ENCODE results near the gene WDR86.

WDR86 gene

DNA sequence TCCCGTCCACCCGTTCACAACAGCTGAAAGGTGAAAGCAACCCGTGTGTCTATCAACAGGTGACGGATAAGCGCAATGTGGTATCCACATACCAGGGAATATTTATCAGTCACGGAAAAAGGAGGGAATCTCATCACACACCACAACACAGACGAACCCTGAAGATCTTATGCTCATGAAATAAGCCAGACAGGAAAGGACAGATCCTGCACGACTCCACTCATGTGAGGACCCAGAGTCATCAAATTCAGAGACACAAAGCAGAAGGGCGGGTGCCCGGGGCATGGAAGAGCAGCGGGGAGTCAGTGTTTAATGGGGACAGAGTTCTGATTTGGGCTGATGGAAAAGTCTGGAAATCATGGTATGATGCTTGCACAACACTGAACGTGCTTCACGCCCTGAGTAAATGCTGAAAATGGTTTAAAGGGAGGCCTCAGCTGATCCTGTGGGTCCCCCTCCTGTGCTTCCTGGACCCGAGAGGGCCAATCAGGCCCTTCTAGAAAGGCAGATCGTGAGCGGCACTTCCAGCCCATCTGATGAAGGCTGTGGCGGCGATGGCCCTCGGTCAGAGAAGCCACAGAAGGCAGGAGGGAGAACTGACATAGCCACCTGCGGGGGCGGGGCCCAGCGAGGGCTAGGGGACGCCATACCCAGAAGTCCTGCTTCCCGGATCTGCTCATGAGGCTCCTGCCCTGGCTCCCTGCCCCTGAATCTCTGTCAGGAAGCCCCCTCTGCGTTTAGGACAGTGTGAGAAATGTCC lies 19.1 kb downstream of the WDR86 start:
- no peak for DNase-seq

DNA sequence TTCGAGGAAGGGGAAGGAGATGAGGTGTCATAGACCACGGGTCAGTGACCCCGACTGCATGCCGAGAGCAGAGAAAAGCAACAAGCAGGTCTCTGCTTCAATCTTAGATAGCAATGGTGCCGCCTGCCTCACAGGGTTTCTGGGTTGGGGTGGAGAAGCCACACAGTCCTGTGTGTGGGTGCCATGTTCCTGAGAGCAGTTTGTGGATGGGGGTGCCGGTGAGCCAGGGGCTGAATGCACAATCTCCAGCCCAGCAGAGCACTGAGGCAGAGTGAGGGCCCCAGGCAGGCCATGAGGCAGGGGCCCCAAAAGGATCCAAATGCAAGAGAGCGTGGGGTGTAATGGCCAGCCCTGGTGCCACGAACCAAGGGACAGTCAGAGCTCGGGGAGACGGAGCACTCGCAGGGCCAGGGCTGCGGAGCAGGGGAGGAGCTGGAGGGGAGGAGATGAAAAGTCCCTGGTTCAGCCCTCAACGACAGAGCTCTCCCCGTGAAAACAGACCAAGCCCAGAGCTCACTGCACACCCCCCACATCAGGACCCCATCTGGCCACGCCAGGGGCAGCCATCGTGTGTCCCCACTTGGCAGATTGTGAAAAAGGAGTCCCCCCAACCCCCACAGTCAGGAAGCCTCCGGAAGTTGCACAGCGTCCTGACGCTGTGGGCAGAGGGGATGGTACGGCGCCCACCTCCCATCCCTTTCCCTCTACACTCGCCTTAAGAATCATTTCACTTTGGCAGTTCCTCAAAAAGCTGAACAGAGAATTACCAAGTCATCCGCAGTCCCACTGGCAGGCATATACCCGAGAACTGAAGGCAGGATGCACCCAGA lies 19.9 kb downstream of the WDR86 start:
- no peak for DNase-seq

DNA sequence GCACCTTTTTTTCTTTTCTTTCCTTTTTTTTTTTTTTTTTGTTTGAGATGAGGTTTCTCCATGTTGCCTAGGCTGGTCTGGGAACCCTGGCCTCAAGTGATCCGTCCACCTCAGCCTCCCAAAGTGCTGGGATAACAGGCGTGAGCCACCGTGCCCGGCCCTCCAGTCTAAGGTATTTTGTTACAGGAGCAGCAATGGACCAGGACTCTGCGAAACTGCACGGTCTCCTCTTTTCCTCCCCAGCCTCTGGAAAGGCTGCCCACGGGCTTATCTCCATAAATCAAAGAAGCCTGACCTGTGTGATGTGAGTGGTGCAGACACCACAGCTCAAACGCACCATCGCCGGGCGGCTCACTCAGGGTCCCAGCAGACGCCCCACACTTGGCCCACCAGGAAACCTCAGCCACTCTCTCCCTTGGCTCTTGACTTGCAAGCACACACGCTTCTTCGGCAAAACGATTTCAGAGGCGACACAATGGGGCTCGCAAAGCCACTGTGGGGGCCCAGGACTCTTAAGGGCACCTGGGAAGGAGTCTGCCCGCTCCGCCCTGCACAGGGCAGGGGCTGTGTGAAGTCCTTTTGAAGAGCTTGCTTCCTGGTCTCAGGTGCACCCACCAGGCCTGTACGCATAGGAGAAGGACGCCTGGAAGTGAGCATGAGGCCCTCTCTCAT lies 20.6 kb downstream of the WDR86 start:
- DNase-seq, result no peak

GRCh38 chr7:151388430-151388829 lies 21.4 kb downstream of the WDR86 start:
- DNase-seq, result no peak

DNA sequence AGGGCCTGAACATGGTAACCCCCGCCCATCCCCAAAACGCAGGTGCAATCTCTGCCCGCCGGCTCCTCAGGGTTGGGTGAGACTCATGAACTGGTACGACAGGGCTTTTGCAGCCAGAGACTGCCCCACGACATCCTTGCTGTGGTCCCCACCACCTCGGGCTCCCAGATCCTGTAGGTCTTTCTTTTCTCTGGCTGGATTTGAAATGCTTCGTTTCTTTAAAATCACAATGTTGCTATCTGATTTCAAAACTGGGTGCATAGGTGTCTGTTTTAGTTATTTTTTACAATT lies 21.9 kb downstream of the WDR86 start:
- DNase-seq, result no peak

- no peak for DNase-seq
Observed at GRCh38 chr7:151387161-151388006, 22.5 kb downstream of the WDR86 start.

- DNase-seq, result no peak
Observed at GRCh38 chr7:151386301-151387160, 23.3 kb downstream of the WDR86 start.

DNA sequence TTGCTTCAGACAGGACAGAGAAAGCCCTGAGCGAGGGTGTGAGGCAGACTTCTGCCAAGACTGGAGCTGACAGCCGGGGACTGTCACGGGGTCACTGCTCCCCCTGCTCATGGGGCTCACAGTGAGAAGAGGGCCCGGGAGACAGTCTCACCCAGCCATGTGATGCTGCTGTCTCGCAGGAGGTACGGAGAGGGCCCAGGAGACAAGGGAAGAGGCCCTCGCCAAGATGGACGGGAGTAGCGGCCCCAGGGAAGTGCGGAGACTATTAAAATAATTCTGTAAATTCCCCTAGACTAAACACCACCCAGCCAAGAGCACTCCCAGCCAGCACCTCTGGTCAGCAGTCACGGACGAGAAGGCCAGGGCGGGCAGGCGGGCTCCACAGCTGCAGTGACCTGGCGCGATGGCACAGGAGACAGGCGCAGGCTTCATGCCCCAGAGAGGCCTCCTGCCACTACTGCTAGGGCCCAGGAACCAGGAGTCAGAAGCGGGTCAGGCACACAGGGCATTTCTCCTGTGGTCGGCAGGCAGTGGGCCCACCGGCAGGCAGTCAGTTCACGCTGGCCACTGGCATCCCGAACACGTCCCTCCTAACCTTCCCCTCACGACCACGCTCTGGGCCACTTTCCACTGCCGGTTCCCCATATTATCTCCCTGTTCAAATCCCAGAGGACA lies 24.1 kb downstream of the WDR86 start:
- no peak for DNase-seq

DNA sequence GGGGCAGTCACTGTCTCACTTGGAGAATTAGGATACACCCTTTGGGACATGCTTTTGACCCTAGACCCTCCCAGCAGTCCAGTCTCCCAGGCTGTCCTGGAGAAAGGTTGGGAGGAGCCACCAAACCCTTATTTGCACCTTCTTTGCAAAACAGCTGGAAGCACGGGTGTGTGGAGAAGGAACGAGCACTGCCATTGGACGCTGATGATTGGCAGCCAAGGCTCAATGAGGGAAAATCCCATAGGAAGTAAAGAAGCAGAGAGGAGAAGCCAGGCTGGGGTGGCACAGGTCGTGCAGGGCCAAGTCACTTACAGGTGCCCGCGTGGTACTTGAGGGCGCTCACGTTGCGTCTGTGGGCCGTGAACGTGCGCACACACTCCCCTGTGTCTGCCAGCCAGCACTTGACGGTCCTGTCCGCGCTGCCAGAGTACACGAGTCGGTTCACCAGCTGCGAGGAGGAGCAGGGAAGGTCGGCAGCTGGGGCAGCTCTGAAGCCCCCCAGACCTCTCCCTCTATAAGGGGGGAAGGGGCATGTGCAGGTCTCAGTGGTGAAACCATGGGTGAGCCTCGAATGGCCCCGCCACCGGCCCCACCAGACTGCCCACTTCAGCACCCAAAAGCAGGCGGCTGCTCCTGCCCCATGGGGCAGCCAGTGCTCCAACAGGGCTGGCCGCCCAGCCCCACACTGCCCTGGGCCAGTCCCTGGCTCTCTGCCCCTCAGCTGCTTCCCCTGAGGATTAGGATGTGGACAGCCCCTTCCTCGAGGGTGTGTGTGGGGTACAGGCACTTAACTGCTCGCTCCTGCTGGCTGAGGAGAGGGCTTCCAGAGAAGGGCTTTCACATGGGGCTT lies 24.8 kb downstream of the WDR86 start:
- no peak for DNase-seq

DNA sequence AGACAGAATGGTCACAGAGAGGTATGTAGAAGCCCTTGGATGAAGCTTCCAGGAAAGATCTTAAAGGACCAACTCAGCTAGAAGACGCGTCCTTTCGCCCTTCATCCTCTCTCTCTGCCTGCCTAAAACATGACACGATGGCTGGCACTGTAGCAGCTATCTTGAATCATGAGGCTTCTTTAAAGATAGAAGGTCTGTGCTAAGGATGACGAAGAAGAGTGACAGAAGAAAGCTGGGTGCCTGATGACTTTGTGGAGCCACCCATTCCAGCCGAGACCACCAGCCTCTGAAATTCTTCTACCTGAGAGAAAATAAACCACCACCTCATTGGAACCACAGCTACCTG lies 25.5 kb downstream of the WDR86 start:
- DNase-seq, result no peak

DNA sequence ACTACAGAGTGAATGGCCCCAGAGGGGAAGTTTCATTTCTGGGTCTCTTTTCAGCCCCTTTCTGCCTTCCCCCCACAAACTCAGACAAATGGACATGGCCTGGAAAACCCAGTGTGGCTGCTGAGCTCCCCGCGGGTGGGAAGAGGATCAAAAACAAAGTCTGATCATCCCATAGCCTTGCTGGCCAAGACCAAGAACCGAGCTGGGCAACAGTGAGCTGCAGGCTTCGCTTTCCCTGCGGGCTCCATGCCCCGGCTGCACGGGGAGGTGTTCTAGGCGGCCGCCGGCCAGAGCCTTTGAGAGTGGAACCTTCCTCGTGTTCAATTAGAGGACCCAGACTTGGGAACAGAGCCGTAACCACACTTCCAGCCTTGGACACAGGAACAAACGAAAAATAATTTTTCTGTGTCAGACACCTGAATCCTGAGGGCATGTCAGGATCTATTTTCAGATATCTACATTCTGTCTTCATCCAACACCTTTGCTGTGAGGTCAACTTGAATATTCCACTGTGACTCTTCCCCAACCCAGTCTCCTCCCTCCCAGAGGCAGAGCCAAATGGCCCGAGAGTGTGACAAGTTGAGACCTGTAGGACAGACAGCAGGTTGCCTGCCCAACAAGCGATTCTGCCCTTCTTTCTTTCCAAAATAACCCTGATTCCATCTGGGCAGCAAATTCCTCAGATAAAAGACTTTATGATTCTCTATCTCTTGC lies 26.0 kb downstream of the WDR86 start:
- DNase-seq, result no peak

DNA sequence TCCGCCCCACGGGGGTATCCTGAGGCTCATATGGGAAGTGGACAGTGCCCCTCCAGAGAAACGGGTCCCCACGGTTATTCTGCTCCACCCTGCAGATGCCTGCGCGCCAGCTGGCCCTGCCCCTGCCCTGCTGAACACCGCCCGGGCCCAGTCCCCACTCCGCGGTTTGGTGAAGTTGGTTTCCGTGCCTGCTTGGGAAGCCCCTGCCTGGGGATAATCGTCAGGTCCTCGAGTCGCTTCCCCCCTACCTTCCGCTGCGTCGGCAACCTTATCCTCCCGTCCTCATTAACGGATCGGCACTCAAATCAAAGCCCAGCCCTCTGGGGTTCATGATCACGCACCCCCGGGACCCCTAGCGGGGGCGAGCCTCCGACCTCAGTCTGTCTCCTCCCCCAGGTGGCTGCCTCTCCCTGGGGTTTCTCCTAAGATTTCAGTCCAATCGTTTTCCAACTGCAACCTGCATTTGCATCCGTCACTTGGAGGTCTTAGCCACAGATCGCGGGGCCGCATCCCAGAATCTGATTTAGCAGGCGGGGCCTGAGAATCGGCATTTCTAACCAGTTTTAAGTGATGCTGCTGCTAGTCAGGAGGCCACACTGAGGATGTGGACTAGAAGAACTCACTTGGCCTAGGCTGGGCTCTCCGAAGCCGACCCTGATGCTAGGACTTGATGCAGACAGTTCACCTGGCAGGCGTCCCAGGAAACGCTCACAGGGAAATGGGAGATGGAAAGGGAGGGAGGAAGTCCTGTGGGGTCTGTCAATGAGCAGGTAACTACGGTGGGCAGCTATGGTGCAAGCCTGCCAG lies 27.6 kb downstream of the WDR86 start:
- DNase-seq, result peak; percentile 60

DNA sequence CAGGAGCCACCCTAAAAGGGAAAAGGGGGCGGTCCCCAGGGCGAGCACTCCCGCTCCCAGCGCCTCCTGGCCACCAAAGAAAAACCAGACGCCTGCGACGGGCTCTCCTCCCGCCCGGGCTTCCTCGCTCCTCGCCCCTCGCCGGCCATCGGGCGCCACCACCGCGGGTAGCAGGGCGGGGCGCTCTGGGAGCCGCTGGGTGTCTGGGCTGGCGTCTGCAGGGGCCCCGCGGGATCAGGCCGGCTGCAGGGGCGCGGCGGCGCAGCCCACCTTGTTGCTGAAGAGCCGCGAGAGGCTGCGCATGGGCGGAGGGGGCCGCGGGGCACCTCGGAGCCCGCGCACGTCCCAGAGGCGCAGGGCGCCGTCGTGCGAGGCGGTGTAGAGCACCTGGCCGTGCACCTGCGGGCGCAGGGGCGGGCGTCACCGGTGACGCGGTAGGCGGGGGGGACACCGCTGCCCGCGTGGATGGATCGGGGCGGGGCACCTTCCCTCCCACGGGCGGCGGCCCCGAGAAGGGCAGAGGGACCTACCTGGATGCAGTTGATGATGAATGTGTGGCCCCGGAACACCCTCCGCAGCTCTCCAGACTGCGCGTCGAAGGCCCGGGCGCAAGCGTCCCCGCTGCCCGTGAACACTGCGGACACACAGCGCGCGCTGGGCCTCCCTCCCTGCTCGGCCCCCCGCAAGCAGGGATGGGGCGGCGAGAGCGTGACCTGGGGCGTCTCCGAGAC lies 28.3 kb downstream of the WDR86 start:
- peak; percentile 33 for DNase-seq

DNA sequence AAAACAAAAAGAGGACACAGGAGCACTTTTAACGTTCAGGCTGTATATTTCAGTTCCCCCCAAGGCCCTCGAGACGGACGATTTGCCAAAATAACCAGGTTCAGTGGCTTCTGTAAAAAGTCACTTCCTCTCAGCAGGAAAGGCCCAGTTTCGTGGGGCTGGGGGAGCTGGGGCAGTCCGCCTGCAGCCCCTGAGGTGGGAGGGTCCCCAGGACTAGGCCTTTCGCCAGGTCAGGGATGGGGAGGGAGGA lies 28.8 kb downstream of the WDR86 start:
- DNase-seq, result no peak

- no peak for DNase-seq
Observed at GRCh38 chr7:151380199-151381097, 29.4 kb downstream of the WDR86 start.

GRCh38 chr7:151379534-151380198 lies 30.2 kb downstream of the WDR86 start:
- DNase-seq, result no peak

- no peak for DNase-seq
Observed at GRCh38 chr7:151379193-151379520, 30.7 kb downstream of the WDR86 start.
